Middle frontal gyrus (tissue), 1 donor: ENCODE results near the gene FAM83F.
A peak's percentile ranks its signal among the peaks of the same experiment; 100 is the strongest.
"Not testable (repeated sequence)": the region's sequence is repeated elsewhere in the genome, so short reads cannot be mapped to it uniquely, and the experiment has no call there.

Source experiments
- DNase-seq: peaks from one replicate; pipeline ENCODE4 v3.0.0-alpha.2; 2015; ENCODE audit warnings: low spot score; ENCODE audit errors: extremely low spot score

FAM83F gene

DNA sequence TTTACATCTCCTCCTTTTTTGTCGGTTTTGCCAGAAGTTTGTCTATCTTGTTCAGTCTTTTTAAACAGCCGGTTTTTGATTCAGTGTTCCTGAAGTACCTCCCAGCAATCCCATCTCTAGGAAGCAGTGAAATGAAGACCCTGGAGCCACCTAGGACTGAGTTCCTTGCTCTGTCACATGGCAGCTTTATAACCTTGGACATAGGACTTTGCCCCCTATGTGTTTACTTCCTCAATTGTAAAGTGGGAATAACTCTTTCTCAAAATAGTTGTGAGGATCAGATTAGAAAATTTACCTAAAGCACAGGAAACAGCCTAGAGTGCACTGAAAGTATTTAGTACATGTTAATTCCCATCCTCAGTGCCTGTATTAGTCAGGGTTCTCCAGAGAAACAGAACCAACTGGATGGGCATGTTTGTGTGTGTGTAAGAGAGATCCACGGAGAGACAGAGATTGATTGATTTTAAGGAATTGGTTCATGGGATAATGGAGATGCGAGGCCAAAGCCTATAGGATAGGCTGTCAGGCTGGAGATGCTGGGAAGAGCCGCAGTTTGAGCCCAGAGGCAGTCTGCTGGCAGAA lies 20.0 kb downstream of the FAM83F start:
- no peak for DNase-seq

DNA sequence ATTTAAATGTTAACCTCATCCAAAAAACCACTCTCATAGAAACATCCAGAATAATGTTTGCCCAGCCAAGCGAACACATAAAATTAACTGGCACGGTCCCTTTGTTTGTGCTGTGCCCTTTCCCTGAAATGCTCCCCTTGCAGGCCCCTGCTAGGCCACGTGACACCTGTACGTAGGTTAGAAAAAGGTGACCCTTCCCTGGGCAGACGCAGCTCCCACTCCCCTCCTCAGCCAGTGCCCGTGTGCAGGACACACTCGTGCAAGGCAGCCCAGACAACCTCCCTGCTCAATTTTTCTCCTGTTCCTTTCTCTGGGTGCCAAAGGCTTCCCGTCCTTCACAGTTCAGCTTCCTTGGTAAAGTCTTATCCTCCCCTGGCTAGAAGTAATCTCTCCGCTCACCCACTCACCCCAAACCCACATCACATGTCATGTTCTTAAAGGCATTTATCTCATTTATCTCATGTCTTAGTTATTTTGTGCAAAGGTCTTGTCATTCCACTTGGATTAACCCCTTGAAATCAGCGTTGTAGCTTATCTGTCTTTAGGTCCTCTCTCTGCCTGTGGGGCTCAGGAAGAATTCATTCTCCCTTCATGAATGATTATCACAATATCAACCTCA lies 20.7 kb downstream of the FAM83F start:
- DNase-seq, result no peak

DNA sequence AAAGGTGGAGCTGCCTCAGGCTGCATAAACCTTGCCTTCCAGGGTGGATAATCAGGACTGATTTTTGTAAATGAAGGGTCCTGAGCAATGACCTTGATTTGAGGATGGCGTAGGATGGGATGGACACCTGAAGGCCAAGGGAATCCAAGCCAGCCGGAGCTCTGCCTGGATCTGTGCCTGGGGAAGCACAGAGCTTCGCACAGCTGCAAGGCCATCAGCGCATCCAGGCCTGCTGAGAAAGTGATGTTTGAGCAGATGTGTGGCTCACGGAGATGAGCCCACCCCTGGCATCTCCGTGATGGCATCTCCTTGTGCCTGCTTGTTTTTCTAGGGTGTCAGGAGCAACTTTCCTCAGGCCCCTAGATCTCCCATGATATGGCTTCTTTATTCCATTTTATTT lies 23.3 kb downstream of the FAM83F start:
- no peak for DNase-seq

DNA sequence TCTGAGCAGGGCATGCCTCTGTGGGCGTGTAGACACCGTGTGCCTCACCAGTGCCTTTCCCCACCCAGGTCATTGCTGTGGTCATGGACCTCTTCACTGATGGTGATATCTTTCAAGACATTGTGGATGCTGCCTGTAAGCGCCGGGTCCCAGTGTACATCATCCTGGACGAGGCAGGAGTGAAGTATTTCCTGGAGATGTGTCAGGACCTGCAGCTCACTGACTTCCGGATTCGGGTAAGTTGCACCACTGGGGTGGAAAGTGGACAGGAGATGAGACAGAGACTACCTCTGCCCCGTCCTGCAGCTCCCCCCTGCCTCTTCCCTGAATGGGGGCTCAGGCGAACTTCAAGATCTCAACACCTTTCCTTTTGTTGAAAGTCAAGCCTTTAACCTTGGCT lies 24.3 kb downstream of the FAM83F start:
- DNase-seq, result no peak

DNA sequence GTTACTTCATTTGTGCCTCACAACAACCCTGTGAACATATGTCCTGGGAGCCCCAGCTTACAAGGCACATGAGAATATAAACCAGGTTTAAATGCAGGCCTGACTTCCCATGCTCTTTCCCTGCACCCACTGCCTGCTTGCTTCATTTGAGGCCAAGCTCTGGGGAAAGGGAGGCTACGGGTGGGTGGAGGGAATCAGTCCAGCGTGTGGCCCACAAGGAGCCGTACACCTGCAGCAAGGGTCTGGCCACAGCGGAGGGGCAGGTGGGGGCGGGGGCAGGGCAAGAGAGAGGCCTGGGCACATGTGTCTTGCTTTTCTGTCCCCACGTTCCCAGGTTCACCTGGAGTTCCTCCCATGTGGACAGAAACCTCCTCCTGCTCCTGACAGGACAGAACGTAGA lies 26.2 kb downstream of the FAM83F start:
- no peak for DNase-seq

DNA sequence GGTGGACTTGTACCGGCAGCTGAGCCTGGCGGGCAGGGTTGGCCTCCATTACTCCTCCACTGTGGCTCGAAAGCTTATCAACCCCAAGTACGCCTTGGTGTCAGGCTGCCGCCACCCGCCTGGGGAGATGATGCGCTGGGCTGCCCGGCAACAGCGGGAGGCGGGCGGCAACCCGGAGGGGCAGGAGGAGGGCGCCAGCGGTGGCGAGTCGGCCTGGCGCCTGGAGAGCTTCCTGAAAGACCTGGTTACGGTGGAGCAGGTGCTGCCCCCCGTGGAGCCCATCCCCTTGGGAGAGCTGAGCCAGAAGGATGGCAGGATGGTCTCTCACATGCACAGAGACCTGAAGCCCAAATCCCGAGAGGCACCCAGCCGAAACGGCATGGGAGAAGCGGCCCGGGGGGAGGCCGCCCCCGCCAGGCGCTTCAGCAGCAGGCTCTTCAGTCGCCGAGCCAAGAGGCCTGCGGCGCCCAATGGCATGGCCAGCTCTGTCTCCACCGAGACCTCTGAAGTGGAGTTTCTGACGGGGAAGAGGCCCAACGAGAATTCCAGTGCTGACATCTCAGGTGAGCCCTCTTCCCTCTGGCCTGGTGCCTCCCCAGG lies 26.7 kb downstream of the FAM83F start:
- DNase-seq, result no peak

DNA sequence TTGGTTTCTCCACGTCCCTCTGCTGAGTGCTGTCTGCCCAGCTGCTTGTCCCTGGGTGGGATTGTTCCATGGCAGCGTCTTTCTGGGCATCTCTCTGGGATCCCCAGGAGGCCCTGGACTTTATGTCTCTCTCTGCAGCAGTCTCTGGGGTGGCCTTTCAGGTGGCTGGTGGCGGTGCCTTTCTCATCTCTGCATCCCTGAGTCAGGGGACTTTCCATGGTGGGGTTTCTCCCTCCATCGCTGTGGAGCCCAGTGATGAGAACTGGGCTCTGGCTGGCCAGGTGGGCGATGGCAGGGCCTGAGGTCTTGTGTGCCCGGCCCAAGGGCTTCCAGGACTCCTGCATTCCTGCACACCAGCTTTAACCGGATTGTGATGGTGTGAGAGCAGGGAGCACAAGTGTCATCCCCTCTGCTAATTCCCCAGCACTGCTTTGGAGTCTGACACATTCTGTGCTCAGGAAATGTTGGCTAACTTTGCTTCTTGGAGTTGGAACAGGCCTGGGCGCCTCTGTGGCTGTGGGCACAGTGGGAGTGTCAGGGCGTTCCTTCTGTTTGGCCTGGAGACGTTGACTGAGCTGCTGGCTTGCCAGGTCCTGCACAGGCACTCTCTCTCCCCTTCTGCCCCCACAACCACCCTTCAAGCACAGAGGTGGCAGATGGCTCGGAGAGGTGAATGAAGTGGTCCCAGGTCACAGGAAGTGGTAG lies 27.9 kb downstream of the FAM83F start:
- DNase-seq, result no peak

DNA sequence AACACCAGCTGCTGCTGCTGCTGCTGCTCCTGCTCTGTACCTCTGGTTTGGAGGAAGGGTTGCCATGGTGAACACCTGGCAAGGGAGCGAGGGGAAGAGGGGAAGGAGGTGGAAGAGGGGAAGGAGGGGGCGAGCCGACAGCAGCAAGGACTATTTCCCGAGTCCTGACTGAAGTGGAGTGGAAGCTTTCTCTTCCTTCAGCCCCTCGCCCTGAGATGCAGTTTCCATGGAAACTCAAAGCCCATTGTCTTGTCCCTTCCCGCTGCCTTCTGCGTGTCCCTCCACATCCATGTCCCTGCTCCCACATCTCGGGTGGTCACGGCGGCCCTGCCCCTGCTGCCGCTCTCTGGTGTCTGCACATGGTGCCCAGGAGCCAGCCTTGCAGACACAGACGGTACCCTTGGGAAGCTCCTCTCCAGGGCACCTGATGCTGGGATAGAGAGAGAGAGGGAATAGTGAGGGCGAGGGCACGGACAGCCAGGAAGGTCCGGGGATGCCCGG lies 28.6 kb downstream of the FAM83F start:
- no peak for DNase-seq

DNA sequence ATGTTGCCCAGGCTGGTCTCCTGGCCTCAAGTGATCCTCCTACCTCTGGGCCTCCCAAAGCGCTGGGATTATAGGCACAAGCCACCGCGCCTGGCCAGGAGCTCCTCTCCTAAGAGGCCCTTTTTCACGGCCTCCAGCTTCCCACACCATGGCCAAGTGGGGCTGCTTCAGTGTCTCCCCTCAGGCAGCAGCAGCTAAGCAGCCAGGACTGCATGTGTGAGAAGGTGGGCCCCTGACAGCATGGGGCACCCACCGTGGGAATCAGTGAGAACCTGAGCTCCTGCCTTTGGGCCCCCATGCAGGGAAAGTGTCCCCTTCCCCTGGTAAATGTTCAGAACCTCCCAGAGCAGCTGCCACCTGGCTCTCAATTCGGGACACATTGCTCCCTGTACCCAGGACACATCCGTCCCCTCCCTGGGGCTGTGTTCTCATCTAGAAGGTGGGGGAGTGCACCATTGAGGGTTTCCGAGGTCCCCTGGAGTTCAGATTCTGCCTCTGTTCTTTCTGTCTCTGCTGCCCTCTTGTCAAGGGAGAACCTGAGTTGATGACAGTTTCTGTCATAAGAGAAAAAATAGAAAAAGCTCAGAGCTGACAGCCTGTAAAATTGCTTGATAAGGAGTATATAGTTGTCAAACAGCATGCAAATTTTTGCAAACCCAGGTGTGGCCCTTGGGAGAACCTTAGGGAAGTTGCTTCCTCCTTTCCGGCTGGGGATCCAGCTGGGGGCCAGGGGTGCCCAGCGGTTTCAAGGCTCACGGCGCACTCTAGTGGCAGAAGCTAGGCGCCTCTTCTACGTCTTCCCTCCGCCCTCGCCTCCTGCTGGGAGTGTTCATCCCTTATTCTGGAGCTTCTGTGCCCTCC lies 29.7 kb downstream of the FAM83F start:
- DNase-seq, result peak; percentile 35

DNA sequence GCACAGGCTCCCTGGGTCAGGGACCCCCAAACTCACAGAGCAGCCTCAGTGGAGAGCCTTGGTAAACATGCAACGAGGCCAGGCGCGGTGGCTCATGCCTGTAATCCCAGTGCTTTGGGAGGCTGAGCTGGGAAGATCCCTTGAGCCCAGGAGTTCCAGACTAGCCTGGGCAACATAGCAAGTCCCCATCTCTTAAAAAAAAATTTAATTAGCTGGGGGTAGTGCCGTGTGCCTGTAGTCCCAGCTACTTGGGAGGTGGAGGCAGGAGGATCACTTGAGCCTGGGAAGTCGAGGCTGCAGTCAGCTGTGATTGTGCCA lies 30.3 kb downstream of the FAM83F start:
- not testable (repeated sequence) for DNase-seq

DNA sequence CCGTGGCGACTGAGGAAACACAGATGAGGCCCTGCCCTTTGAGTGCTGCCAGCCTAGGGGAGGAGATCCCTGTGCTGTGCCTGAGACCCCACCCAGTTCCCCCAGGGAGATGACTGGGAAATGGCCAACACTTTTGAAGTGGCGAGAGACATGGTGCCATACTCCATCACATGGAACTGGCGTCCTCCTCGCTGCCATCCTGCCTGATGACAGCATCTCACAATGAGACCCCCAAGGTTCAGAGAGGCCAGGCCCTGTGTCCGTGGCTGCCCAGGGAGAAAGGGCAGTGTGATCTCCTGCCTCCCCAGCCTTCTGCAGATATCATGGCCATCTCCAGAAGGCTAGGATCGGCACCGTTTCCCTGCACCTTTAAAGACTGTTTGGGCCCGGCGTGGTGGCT lies 31.1 kb downstream of the FAM83F start:
- DNase-seq, result no peak

DNA sequence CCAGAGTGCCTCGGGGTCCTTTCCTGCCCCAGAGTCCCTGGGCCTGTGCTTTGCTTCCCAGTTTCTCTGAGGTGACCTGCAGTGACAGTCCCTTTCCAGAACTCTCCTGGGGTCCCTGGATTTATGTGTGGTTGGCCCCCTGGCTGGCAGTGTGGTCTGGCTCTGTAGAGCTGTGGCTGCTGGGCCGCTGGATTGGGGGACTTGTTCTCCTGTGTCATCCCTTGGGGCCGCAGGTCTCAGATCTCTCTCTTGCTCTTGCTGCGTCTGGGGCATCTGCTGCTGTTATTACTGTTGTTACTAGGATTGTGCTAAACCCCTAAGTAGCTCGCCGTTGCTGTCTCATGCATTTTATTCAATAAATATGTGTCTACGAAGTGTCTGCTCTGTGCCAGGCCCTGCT lies 31.9 kb downstream of the FAM83F start:
- DNase-seq, result no peak

DNA sequence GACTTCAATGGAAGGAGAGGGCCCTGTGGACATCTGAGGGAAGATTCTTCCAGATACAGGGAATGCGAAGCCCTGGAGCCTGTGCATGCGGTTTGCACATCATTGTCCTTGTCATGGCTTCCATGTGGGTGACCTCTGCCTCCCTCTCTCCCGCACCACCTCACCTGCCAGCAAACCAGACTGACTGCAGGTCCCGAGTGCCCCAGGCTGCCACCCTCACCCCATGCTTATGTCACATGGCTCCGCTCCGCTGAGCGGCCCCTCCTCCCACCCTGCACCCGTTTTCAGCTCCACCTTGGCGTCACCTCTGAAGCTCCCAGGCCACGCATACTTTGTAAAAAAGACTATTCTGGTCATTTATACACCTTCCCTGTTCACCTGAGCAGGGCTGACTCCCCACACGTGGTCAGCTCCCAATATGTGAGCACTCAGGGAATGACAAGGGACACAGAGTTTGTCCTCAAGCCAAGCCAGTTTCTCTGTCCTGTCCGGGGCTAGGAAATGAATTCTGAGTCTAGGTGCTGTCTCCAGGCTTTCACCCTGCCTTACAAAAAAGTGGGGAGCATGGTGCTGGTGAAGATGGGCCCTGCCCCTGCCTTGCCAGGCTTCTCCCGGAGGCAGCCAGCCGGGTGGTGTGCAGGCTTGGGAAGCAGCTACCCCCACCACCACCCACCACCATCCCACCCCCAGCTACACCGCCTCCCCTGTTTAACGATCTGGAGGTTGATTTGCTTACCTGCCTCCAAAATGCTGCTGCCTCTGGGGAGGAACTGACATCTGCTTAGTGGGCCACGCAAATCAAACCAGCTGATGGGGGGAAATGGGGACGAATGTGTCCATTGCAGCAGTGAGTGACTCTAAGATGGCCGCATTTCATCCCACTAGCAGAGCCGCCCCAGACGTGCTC lies 32.7 kb downstream of the FAM83F start:
- no peak for DNase-seq

DNA sequence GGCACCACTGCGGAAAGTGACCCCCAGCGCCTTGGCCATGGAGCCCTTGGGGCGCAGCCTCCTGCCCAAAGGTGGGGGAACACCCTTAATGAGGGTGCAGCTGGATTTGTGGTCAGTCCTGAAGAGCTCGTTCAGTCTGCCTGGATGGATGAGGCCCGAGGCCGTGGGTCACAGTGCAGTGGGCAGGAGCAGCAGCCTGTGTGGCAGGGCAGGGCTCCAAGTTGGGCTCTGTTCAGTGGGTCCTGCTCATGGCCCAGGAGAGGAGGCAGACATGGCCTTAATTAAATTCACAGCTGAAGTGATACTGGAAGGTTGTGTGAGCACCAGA lies 33.3 kb downstream of the FAM83F start:
- no peak for DNase-seq

DNA sequence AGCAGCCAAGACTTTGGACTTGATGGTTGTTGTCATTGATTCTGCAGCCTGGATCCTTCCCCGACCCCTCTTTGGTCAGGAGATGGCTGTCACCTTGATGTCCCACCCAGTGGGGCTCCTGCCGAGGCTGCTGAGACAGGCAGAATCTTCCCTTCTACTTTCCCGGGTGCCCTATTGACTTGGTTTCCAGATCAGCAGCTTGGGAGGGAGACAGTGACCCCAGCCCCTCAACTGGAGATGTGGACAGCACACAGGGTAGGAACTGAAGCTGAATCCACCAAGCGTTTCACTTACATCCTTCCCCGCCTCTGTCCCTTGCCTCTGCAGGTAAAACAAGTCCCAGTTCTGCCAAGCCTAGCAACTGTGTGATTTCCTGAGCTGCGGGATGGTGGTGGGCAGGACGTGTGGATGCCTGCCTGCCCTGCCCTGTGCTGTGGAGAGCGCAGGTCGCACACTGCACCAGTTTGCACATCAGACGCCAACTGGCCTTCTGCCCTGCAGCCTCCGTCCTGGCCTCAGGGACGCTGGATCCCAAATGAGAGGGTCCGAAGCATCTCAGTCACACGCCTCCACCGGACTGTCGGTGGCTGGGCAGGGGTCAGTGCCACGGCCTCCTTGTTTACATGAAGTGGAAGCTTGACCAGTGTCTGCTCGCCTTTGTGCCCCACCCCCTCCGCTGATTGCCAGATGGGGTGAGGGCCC lies 34.6 kb downstream of the FAM83F start:
- no peak for DNase-seq

DNA sequence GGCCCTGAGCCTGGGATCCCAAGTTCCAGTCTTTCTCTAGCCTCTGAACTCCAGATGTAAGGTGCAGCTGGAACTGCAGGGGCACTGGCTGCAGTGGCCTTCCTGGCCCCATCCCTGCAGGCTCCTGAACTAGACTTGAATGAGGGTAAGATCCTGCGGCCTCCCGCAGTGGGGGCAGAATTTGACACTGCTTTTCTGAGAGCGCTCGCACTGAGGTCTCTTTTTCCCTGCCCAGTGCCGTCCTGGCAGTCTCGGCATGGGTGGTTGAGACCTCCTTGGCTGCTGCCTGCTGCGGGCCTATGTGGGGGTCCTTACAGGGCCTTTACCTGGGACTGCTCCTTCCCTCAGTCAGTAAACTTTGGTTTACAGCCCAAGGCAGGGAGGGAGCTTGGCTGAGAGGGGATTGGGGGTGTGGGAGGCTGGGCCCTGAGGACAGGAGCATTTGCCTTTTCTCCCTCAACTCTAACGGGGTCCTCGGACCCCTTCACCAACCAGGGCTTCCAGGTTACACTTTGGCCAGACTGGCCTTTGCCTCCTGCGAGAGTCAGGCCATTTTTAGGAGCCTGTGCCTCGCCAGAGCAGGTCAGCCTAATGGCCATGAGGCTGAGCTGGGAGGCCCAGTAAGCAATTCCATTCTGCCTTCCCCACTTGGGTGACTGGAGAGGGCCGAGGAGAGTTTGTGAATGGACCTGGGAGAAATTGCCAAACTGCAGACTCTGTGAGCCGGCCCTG lies 35.4 kb downstream of the FAM83F start:
- no peak for DNase-seq

DNA sequence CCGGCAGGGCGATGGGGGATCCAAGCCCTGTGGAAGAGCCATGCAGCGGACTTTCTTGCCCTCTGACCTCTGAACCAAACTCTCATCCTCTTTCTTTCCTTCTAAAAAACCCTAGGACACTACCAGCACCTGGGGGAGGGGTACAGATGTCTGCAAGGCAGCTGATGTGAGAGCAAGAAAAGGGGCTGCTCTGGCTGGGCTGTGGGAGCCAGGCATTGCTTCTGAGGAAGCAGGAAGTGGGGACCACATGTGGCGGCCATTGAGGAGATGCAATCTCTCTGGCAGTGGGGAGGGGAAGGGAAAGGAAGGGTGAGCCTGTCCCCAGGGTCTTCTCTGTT lies 36.0 kb downstream of the FAM83F start:
- no peak for DNase-seq

DNA sequence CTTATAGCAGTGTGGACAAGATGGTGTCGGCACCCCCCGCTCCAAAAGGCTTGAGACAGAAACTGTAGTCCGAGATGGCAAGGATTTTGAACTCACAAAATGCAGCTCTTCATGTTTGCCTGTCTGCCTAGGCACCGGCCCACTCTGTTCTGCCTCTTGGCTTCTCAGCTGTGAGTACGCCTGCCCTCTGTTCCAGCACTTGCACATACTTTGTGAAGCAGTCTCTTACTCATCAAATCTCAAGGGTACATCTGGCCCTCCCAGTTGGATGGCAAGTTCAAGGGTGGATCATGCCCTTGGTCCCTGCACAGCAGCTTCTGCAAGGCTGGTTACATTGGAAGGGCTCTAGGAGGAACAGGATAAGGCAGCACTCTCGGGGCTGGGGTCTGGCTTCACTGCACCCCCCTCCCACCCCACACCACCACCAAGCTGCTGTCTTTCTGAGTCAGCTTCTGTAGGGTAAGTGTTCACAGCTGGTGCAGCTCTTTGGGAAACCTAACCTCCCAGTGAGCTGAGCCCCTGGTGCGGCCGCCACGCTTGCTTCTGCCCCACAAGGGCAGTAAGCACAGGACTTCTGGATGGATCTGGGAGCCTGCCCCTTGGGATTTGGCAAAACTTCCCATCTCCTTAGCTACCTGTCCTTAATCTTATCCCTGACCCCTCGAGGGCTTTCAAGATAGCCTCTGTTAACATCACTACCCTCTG lies 37.2 kb downstream of the FAM83F start:
- no peak for DNase-seq
